GM18517 (cell line): ENCODE measurements around the gene ARHGEF40.

Experiments used
- ATAC-seq: cut with Tn5 transposase; IDR thresholded peaks from one replicate; pipeline ENCODE4 v1.9.1; 2021; ENCODE audit warnings: mild to moderate bottlenecking, moderate library complexity; ENCODE audit not compliant: unreplicated experiment

The ARHGEF40 gene

GRCh38 chr14:21058903-21059302 lies 11.2 kb upstream of the ARHGEF40 start:
- ATAC-seq: no peak

DNA sequence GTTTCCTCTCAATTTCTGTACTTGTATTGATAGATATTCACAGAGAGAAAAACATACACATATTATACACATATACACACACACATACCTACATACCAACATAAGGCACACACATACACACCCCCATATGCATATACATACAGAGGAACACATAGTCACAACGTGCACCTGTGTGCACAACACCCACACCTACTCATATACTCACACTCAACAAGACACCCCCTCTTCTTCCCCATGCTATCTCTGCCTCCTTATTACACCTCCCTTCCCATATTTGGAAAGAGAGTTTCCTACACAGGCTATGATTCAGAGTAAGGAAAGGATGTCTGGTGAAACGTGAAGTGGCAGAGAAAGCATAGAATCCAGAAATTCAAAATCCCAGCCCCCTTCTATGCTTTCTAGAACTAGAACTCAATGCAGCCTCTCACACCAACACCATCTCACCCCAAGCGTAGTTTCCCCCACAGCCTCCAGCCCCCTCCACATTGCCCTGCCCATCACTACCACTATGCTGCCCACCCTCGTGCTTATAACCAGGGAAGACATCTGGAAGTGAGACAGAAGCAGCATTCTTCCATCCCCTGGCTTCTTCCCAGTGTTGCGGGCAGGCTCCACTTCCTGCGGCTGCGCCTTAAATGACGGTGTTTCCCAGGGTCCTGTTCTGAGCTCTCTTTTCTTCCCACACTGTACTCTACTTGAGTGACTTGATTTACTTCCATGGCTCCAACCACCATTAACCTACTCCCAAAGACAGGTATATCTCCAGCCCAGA lies 10.1 kb upstream of the ARHGEF40 start:
- no peak for ATAC-seq

- no peak for ATAC-seq
Observed at GRCh38 chr14:21060614-21061346, 9.3 kb upstream of the ARHGEF40 start.

- no peak for ATAC-seq
Observed at GRCh38 chr14:21061347-21061668, 8.8 kb upstream of the ARHGEF40 start.

GRCh38 chr14:21063479-21063878 lies 6.6 kb upstream of the ARHGEF40 start:
- no peak for ATAC-seq

DNA sequence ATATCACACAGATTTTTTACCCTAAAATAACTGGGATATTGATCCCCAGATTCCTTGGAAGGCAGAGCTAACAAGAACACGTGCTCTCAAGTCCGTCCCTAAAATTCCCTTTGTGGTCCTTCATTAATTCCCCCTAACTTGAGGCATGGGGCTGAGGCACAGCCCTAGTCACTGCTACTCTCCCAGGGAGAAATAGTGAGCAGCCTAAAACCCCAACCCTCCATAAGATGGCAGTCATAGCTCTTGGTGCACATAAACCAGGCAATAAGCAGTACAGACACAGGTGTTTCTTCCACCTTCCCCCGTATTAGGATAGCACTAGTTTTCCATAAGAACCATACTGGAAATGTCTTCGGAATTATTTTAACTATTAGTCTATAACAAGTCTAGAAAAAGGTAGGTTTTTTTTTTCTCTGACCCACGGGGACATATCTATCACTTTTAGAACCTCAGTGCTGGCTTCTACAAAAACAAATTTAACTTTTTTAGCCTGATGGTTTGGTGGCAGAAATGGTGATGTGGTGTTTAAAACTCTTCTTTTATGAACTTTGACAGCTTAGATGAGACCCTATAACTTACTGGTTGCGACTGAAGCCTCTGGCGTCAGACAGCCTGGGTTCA lies 3.1 kb upstream of the ARHGEF40 start:
- no peak for ATAC-seq

DNA sequence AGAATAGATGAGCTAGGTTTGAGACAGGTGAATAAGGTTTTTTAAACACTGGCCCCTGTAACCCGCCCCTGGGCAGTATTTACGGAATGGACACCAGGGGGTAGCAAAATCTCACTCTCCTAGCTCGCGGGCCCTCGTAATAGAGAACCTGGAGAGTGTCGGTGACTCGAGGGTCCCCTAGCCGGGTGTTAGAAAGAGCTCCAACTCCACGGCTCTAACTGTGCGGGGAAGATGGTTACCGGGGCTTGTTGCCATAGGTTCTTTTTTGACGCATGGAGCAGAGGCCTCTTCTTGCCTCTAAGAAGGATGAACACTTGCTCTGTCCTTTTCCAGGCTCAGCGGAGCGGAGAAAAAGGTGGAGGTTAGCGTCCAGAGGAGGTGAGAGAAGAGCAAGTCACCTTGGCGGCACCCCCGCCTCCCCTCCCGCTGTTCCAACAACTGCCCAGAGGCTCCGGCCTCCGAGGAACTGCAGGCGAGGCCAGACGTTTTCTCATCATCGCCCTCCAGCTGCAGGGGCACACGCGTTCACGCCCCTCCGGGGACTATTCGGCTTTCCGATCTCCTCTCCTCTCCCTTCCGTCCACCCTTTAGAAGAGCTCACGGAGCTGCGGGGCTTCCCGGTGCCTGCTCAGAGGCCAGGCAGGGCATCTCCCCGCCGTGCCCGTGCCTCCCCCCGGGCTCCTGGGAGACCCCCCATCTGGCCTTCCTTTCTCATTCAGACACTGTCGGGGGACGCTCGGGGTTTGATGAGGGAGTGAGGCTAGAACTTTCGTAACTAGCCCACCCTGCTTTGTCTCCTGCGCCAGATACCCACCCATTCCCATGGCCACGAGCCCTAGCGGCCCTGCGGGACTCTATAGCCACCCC lies 1.4 kb upstream of the ARHGEF40 start:
- no peak for ATAC-seq

- no peak for ATAC-seq
Observed at GRCh38 chr14:21069388-21070082, 569 bp upstream of the ARHGEF40 start.

- no peak for ATAC-seq
Observed at GRCh38 chr14:21070610-21071224, 613 bp downstream of the ARHGEF40 start.

DNA sequence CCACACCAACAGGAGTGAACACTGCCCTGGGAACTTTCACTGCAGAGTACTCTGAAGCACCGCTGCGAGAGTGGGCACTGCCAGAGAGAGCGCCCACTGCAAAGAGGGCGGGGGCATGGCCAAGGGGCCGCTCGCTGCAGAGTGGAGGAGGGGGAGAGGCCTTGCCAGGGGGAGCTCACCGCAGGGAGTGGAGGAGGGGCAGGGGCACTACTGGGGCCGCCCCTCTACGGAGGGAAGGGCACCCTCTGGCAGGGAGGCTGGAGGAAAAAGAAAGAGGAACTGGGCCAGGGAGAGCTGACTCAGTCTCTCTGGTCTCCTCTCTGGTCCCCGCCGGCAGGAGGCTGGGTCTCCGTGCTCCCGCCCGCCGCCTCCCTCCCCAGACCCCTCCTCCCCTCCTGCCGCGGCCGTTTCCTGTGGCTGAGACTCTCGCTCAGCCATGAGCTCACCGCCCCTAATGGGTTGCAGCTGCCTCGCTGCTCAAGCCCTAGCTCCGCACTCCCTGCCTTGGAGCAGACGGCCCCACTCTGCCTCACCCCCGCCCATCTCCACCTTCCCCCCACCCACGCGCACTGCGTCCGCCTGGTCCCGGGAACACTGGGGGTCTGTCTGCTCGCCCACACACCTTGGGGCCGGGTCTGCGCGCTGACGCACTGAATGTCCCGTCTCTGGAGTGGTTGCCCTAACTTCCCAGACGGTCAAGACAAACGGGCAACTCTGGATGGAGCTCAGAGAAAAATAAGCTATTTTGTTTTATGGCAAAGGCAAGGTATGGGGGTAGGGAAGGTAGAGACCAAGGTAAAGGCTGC lies 1.3 kb downstream of the ARHGEF40 start:
- ATAC-seq: peak; percentile 73

GRCh38 chr14:21072031-21072473 lies 1.9 kb downstream of the ARHGEF40 start:
- no peak for ATAC-seq

GRCh38 chr14:21072781-21073339 lies 2.8 kb downstream of the ARHGEF40 start:
- no peak for ATAC-seq

- no peak for ATAC-seq
Observed at GRCh38 chr14:21073921-21074320, 3.8 kb downstream of the ARHGEF40 start.

- ATAC-seq: no peak
Observed at GRCh38 chr14:21074398-21075272, 4.5 kb downstream of the ARHGEF40 start.

DNA sequence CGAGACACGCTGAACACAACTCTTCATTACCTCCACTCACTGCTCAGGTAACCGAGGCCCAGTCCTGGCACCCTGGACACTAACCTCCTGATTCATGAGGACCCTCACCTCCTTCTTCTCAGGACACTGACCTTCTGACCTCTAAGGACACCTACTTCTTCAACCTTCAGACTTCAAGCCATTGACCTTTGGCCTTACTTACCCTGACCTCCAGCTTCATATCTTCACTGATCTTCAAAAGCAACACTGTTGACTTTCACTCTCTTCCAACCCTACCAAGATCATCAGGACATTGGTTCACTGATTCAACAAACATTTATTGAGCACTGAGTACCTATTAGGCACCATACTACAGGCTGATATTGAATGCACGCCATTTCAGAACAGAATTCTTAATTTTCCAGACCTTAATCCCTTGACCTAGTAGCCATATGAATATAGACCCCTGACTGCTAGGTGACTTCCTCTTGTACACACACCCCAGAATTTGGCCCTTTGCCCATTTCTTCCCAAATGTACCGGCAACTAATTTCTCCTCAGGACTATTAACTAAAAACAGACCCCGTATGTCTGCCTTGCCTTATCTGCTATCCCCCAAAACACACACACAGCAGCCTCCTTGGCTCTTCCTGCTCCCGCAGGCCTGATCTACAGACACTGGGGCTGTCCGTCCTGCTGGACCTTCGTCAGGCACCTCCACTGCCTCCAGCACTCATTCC lies 5.8 kb downstream of the ARHGEF40 start:
- ATAC-seq: no peak

- ATAC-seq: no peak
Observed at GRCh38 chr14:21077672-21078071, 7.6 kb downstream of the ARHGEF40 start.

- ATAC-seq: no peak
Observed at GRCh38 chr14:21078287-21078686, 8.2 kb downstream of the ARHGEF40 start.
